OCI-LY3 (cell line): ENCODE measurements around the gene GPR32.
A peak's percentile ranks its signal among the peaks of the same experiment; 100 is the strongest.
"Not testable (repeated sequence)": the region's sequence is repeated elsewhere in the genome, so short reads cannot be mapped to it uniquely, and the experiment has no call there.

Experiments used
- H2AFZ ChIP-seq: fragments of 200-600, 300-600 bp; shearing (Covaris generic); 2 replicates; pipeline ENCODE4 v1.6.0; 2014; ENCODE audit warnings: antibody characterized with exemption, low read depth, low read length
- H3K27ac ChIP-seq: fragments of 200-600, 300-600 bp; sonication (generic); 2 replicates; pipeline ENCODE4 v1.5.1; 2014; ENCODE audit warnings: mild to moderate bottlenecking, low read length, moderate library complexity, mixed read lengths
- H3K27me3 ChIP-seq: fragments of 200-600, 300-600 bp; sonication (generic); 2 replicates; pipeline ENCODE4 v1.6.1; 2014; ENCODE audit warnings: low read depth, low read length, mixed read lengths
- H3K36me3 ChIP-seq: fragments of 200-600, 300-600 bp; sonication (generic); replicated peaks from 2 replicates; pipeline ENCODE3; 2014; ENCODE audit warnings: low read depth, low read length, mixed read lengths
- H3K4me1 ChIP-seq: fragments of 300-600, 200-600 bp; sonication (generic); 2 replicates; pipeline ENCODE4 v1.6.1; 2014; ENCODE audit warnings: low read length, mixed read lengths
- H3K4me2 ChIP-seq: fragments of 200-600, 300-600 bp; sonication (generic); 2 replicates; pipeline ENCODE4 v1.6.1; 2014; ENCODE audit warnings: low read length, mixed read lengths
- H3K4me3 ChIP-seq: fragments of 300-600, 200-600 bp; sonication (generic); 2 replicates; pipeline ENCODE4 v1.5.1; 2014; ENCODE audit warnings: antibody characterized with exemption, mild to moderate bottlenecking, low read length, moderate library complexity
- H3K79me2 ChIP-seq: fragments of 300-600, 200-600 bp; shearing (Covaris generic); 2 replicates; pipeline ENCODE4 v1.6.1; 2014; ENCODE audit warnings: mild to moderate bottlenecking, low read length, mixed read lengths
- H3K9ac ChIP-seq: fragments of 300-600, 200-600 bp; shearing (Covaris generic); 2 replicates; pipeline ENCODE4 v1.6.0; 2014; ENCODE audit warnings: mild to moderate bottlenecking, low read length, moderate library complexity
- H3K9me3 ChIP-seq: fragments of 200-600, 300-600 bp; shearing (Covaris generic); 2 replicates; pipeline ENCODE4 v1.6.1; 2014; ENCODE audit warnings: low read length, mixed read lengths; ENCODE audit not compliant: insufficient read depth
- H4K20me1 ChIP-seq: fragments of 200-600, 300-600 bp; sonication (generic); 2 replicates; pipeline ENCODE4 v1.6.1; 2016; ENCODE audit warnings: low read length, mixed read lengths; ENCODE audit not compliant: insufficient read depth
- EZH2phosphoT487 ChIP-seq: fragments of 200-600 bp; shearing (Covaris generic); IDR thresholded peaks from 2 replicates; pipeline ENCODE4 v1.6.1; 2018; ENCODE audit warnings: antibody characterized with exemption, mixed run types, low read depth
- TF ChIP-seq, protein P1 (sequence below): fragments of 200-600, 300-600 bp; sonication (generic); IDR thresholded peaks from 2 replicates; pipeline ENCODE4 v1.5.1; 2014; ENCODE audit warnings: antibody characterized with exemption, low read length, low read depth

The GPR32 gene, protein sequence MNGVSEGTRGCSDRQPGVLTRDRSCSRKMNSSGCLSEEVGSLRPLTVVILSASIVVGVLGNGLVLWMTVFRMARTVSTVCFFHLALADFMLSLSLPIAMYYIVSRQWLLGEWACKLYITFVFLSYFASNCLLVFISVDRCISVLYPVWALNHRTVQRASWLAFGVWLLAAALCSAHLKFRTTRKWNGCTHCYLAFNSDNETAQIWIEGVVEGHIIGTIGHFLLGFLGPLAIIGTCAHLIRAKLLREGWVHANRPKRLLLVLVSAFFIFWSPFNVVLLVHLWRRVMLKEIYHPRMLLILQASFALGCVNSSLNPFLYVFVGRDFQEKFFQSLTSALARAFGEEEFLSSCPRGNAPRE

DNA sequence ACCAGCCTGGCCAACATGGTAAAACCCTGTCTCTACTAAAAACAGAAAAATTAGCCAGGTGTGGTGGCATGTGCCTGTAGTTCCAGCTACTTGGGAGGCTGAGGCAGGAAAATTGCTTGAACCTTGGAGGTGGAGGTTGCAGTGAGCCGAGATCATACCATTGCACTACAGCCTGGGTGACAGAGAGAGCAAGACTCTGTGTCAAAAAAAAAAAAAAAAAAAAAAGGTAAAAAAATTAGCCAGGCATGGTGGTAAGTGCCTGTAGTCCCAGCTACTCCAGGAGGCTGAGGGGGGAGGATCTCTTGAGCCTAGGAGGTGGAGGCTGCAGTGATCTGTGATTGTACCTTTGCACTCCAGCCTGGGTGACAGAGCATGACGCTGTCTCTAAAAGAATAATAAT, at the start of gene GPR32:
Gene GPR32 (plus strand): TSS at position 301 of the 400 bp plus-strand sequence. CDS start 137 bp downstream, outside the sequence.
- H3K4me1 ChIP-seq, H3K9me3 ChIP-seq, H3K9ac ChIP-seq, H3K79me2 ChIP-seq, H4K20me1 ChIP-seq, H3K4me3 ChIP-seq, H3K27me3 ChIP-seq, H3K27ac ChIP-seq, H3K36me3 ChIP-seq, H2AFZ ChIP-seq, H3K4me2 ChIP-seq: not testable (repeated sequence)

DNA sequence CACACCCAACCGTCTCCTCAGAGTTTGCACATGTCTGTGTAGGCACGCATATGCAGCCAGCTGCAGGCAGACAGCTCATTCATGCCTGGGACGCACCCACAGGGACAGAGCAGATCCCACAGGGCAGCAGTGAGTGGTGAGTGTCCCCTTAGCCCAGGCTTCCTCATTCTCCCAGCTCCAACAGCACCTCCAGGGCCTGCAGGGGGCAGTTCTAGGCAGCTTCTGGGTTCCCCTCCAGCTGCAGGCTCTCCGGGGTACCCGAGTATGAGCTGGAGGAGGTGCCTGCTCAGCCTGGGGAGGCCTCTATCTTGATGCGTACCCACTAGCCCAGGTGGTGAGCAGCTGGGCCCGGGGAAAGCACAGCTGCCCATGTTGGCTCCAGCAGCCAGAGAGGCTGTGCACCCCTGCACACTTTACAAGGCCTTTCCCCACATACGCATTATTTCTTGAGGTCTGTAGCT, 49.3 kb upstream of the GPR32 start:
- Histone ChIP-seq H3K27me3 (no peaks in the 10 kb centered on the region; the same call in 1 of the 2 replicates), H3K9ac (no peak overlapping the region), H3K4me1 (no peaks in the 10 kb centered on the region), H3K4me3 (no peak overlapping the region), H3K9me3 (no peaks in the 10 kb centered on the region), H3K27ac (no peak overlapping the region), H3K79me2 (no peaks in the 10 kb centered on the region), H4K20me1 (no peaks in the 10 kb centered on the region), H2AFZ (no peak overlapping the region), H3K4me2 (no peak overlapping the region), H3K36me3 (no peaks in the 10 kb centered on the region)
- no peak for TF ChIP-seq EZH2phosphoT487
- TF ChIP-seq, protein P1, sequence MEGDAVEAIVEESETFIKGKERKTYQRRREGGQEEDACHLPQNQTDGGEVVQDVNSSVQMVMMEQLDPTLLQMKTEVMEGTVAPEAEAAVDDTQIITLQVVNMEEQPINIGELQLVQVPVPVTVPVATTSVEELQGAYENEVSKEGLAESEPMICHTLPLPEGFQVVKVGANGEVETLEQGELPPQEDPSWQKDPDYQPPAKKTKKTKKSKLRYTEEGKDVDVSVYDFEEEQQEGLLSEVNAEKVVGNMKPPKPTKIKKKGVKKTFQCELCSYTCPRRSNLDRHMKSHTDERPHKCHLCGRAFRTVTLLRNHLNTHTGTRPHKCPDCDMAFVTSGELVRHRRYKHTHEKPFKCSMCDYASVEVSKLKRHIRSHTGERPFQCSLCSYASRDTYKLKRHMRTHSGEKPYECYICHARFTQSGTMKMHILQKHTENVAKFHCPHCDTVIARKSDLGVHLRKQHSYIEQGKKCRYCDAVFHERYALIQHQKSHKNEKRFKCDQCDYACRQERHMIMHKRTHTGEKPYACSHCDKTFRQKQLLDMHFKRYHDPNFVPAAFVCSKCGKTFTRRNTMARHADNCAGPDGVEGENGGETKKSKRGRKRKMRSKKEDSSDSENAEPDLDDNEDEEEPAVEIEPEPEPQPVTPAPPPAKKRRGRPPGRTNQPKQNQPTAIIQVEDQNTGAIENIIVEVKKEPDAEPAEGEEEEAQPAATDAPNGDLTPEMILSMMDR = 0 out of 2 replicates have a peak, but pooled peaks have one; percentile 6

DNA sequence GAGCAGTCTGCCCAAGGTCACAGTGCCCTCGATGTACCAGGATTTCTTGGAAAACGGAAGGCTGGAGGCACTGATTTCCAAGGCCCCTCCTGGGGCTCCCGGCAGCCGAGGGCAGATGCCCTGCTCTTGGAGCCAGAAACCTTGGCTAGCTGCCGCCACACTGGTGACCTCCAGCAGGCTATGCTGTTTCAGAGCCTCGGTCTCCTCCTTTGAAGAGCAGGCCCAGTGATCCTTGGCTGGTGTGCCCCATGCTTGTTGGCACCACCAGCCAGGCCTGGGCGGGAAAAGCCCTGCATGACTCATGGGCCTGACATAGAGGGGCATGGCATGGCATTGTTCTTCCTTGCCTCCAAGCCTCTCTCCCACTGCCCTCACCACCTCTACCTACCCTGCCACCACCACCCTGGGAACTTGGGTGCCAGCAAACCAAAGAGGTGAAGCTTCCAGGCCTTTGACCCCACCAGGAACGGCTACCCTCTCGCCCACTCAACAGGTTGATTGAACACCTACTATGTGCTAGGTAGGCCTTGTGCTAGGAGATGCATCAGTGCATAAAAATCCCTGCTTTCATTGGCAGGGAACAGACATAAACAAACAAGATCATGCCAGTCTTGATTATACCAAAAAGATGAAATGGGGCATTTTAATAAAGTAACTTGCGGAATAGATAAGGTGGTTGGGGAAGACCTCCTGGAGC, 48.7 kb upstream of the GPR32 start:
- no peaks in the 10 kb centered on the region for H3K36me3 ChIP-seq
- 0 out of 2 replicates have a peak overlapping the region, but pooled peaks have one; percentile 4 for H2AFZ ChIP-seq
- no peak overlapping the region for H3K9ac ChIP-seq
- no peaks in the 10 kb centered on the region for H4K20me1 ChIP-seq
- H3K9me3 ChIP-seq = no peaks in the 10 kb centered on the region
- H3K79me2 ChIP-seq = no peaks in the 10 kb centered on the region
- no peak overlapping the region for H3K4me3 ChIP-seq
- H3K27me3 ChIP-seq = no peaks in the 10 kb centered on the region; the same call in 1 of the 2 replicates
- H3K4me2 ChIP-seq = no peak overlapping the region
- no peak overlapping the region for H3K27ac ChIP-seq
- TF ChIP-seq, protein P1 = no peak
- no peak for TF ChIP-seq EZH2phosphoT487
- H3K4me1 ChIP-seq = no peaks in the 10 kb centered on the region

DNA sequence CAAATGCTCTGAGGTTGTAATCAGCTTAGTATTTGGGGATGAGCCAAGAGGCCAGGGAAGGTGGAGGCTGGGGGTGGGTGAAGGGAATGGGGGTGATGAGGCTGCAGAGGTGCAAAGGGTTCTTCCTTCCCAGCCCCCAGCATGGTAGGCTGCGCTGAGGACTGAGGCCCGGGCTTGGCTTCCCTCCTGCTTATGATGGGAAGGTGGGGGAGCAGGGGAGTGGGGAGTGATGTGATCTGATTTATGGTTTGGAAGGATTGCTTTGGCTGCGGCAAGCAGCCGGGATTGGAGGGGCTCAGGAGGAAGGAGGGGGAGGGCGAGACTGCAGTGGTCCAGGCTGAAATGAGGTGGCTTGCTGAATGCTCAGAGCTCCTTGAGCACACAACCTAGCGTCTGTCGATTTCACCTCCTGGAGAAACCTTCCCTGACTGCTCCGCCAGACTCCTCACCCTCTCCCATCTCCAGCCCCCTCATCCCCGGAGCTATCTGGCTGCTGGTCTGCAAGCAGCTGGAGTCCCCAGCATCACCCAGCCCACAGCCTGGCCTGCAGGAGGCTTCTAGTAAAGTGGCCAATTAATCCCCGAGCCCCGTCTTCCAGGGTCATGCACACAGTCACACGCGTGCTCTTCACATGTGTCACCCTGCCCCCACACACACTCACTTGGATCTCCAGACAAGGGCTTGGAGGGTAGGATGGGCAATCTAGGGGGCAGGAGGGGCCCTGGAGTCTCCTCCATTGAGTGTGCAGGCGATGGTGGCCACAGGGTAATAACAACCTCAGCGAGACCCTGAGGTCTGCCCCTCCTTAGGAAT, 47.9 kb upstream of the GPR32 start:
- no peak overlapping the region for H2AFZ ChIP-seq
- H3K4me2 ChIP-seq = no peak overlapping the region
- no peaks in the 10 kb centered on the region; the same call in 1 of the 2 replicates for H3K27me3 ChIP-seq
- no peaks in the 10 kb centered on the region for H3K36me3 ChIP-seq
- no peaks in the 10 kb centered on the region for H4K20me1 ChIP-seq
- H3K79me2 ChIP-seq = no peaks in the 10 kb centered on the region
- H3K9ac ChIP-seq = no peak overlapping the region
- H3K4me3 ChIP-seq = no peak overlapping the region
- no peak overlapping the region for H3K27ac ChIP-seq
- H3K4me1 ChIP-seq = no peaks in the 10 kb centered on the region
- no peaks in the 10 kb centered on the region for H3K9me3 ChIP-seq
- TF ChIP-seq EZH2phosphoT487 = no peak
- TF ChIP-seq, protein P1 = no peak
